HG03175 (cell line): ENCODE results near the gene B3GNT8.
"Not testable (repeated sequence)": the region's sequence is repeated elsewhere in the genome, so short reads cannot be mapped to it uniquely, and the experiment has no call there.

Experiments
- ATAC-seq: cut with Tn5 transposase; IDR thresholded peaks from one replicate; pipeline ENCODE4 v1.9.1; 2021; ENCODE audit warnings: mild to moderate bottlenecking, moderate library complexity; ENCODE audit not compliant: unreplicated experiment

B3GNT8 gene

DNA sequence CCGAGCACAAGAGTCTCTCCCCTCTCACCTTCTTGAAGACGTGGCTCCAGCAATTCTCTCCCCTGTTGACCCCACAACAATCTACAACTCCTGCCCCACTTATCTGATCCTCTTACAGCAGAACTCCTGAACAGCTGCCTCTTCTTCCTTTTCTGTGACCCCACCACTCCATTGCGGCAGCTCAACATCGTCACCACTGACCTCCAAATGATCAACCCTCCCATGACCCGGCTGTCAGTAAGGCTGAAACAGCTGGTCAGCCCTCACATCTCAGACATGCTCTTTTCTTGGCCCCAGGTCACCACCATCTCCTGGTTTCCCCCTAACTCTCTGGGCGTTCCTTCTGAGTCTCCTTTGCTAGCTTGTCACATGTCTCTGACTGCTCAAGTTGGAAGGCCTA lies 31.8 kb downstream of the B3GNT8 start:
- no peak for ATAC-seq

DNA sequence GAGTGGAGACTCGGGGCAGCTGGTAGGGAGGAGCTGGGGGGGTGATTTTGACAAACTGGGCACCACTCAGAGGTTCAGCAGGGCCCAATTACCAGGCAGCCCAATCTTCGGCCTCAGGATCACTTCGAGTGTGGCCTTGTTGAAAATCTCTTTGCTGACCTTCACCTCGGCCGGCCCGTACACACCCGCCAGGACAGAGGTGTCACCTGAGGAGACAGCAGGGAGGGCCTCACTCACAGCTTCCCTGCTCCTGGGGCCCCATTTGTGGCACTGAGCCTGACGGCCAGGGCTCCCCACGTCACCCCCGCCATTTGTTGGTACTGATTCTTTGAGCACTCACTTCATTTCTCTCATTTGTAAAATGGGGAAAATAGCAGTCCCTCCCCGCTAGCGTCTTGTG lies 34.4 kb downstream of the B3GNT8 start:
- ATAC-seq: no peak

GRCh38 chr19:41391618-41392017 lies 35.6 kb downstream of the B3GNT8 start:
- ATAC-seq: no peak

- no peak for ATAC-seq
These were observed 40.7 kb downstream of the B3GNT8 start for GRCh38 chr19:41386442-41386841.

DNA sequence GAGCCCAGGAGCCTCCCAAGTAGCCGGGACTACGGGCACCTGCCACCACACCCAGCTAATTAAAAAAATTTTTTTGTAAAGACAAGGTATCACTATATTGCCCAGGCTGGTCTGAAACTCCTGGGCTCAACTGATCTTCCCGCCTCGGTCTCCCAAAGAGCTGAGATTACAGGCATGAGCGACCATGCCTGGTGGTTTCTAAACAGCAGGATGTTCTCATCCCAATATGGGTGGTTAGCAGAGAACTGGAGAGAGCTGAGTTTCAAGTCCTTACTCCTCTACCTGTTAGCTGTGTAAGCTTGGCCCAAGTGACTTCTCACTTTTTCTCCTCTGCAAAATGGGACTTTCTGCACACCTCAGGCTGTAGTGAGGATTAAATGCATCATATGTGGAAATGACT lies 42.8 kb downstream of the B3GNT8 start:
- ATAC-seq: no peak

GRCh38 chr19:41381536-41381935 lies 45.6 kb downstream of the B3GNT8 start:
- not testable (repeated sequence) for ATAC-seq

- peak; percentile 53 for ATAC-seq
These were observed 49.0 kb downstream of the B3GNT8 start for GRCh38 chr19:41377977-41378709.

GRCh38 chr19:41376998-41377365 lies 50.2 kb downstream of the B3GNT8 start:
- ATAC-seq: no peak

GRCh38 chr19:41376241-41376997 lies 50.8 kb downstream of the B3GNT8 start, which contains the start of gene TMEM91:
Gene TMEM91, plus strand, starts transcription at chr19:41376533. Its CDS starts 1,777 bp downstream, at chr19:41378310.
- ATAC-seq: no peak
